Measurements from ENCODE around the gene PTEN.
"Not testable (repeated sequence)": the region's sequence is repeated elsewhere in the genome, so short reads cannot be mapped to it uniquely, and the experiment has no call there.

Gene PTEN

DNA sequence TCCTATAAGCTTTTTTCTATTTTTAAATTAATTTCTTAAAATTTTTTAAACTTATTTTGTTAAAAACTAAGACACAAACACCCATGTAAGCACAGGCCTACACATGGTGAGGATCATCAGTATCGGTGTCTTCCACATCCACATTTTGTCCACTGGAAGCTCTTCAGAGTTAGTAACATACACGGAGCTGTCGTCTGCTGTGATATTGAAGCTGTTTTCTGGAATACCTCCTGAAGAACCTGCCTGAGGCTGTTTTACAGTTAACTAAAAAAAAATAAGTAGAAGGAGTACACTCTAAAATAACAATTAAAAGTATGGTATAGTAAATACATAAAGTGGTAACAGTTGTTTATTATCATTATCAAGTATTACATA is 17.8 kb upstream of the PTEN start:
- DNase-seq (ENCODE audit: low read depth in 2 of 2) = no peak

DNA sequence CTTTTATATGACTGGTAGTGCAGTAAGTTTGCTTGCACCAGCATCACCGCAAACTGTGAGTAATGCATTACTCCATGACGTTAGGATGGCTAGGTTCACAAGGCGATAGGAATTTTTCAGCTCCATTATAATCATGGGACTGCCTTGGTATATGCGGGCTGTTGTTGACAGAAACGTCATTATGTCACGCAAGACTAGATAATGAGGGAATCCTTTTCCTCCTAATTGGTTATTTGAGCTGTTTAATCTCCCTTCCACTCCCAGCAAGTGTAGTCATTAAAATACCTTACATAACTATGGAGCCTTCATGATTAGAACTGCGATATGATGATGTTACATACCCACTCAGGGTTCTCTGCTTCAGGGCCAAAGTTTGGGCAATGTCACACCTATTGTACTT is 17.4 kb upstream of the PTEN start:
- DNase-seq (ENCODE audit: low read depth in 2 of 2) = no peak

DNA sequence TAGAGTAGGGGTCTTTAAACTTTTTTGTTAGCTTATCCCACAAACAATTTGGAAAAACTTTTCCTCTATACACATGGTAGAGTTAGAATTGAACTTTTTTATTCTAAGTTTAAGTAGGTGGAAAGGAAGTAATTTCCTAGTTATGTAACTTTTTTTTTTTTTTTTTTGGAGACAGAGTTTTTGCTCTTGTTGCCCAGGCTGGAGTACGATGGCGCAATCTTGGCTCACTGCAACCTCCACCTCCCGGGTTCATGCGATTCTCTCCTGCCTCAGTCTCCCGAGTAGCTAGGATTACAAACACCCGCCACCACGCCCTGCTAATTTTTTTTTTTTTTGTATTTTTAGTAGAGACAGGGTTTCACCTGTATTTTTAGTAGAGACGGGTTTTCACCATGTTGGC is 16.7 kb upstream of the PTEN start:
- DNase-seq (ENCODE audit: low read depth in 2 of 2) = not testable (repeated sequence)

DNA sequence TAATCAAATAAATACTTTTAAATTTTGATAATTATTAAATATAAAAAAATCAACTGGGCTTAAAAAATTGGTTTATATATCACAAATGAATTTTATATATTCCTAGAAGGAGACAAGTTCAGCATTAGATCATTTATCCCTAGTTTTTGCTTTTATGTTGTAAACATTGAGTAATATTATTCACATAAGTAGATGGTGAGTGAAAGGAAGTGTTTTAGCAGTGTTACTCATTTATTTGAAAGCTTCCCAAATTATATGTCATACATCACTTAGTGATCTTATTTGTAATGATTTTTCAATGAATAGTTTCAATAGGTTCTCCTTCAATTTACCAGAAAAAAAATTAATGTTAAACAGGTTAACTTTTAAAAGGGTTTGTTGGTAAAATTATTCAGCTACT is 15.9 kb upstream of the PTEN start:
- no peak for DNase-seq (ENCODE audit: low read depth in 2 of 2)

DNA sequence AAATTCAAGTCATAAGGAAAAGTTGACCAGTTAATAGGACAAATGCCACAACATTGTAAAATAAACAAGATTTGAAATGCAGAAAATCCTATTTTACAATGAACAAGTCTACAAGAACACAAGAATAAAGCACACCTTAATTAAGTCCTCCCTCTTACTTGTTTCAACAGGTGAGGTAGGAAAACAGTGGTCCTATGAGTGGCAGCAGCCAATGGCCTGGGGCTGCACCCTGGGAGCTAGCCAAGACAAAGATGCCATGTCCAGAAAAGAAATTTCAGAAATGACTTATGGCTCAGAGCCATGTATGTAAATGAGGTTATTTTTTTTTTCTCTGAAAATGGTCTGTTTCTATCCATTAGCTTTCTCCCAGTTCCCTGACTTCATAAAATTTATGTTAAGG is 14.4 kb upstream of the PTEN start:
- no peak for DNase-seq (ENCODE audit: low read depth in 2 of 2)

DNA sequence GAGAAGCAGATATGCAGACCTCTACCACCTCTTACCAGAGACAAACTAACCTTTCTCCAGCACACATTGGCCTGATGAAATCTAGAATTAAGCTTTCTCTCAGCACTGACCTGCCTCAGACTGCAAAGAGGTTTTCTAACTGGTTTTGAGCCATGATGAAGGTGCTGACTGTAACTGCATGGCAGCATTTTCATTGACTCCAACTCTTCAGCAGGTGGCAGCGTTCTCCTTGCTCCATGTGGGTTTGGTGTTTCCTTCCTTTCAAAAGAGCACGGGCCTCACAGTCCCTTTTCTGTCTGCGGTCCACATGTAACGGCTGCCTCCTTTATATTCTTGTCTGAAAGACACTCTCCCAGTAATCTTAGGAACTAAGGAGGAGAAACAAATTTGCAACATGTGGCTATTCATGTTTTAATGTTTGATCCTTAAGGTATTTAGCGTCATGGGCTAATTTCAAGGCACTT is 12.7 kb upstream of the PTEN start:
- DNase-seq (ENCODE audit: low read depth in 2 of 2) = peak in 1 of 2 donors; percentile 9

DNA sequence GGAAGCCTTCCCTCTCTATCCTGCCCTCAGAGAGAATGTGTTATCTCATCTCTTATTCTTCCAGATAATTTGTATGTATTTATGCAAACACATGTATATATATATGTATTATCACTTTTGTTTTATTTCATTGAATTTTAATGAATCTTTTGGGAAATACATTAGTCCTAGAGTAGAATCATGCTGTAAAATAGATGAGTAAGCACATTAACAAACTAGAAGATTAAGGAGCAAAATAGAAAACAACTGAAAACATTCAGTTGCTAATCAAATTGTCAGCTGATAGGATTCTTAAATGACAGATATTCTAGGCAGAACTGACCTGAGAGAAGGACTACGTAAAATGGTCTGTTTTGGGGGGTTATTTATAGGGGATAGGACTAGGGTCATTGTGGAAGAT is 11.3 kb upstream of the PTEN start:
- no peak for DNase-seq (ENCODE audit: low read depth in 2 of 2)

DNA sequence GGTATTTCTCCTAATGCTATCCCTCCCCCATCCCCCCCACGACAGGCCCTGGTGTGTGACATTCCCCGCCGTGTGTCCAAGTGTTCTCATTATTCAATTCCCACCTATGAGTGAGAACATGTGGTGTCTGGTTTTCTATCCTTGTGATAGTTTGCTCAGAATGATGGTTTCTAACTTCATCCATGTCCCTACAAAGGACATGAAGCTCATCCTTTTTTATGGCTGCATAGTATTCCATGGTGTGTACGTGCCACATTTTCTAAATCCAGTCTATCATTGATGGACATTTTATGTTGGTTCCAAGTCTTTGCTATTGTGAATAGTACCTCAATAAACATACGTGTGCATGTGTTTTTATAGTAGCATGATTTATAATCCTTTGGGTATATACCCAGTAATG is 8.2 kb upstream of the PTEN start:
- DNase-seq (ENCODE audit: low read depth in 2 of 2) = not testable (repeated sequence)

DNA sequence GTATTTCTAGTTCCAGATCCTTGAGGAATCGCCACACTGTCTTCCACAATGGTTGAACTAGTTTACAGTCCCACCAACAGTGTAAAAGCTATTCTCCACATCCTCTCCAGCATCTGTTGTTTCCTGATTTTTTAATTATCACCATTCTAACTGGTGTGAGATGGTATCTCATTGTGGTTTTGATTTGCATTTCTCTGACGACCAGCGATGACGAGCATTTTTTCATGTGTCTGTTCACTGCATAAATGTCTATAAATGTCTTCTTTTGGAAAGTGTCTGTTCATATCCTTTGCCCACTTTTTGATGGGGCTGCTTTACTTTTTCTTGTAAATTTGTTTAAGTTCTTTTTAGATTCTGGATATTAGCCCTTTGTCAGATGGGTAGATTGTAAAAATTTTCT is 7.8 kb upstream of the PTEN start:
- DNase-seq (ENCODE audit: low read depth in 2 of 2) = not testable (repeated sequence)

DNA sequence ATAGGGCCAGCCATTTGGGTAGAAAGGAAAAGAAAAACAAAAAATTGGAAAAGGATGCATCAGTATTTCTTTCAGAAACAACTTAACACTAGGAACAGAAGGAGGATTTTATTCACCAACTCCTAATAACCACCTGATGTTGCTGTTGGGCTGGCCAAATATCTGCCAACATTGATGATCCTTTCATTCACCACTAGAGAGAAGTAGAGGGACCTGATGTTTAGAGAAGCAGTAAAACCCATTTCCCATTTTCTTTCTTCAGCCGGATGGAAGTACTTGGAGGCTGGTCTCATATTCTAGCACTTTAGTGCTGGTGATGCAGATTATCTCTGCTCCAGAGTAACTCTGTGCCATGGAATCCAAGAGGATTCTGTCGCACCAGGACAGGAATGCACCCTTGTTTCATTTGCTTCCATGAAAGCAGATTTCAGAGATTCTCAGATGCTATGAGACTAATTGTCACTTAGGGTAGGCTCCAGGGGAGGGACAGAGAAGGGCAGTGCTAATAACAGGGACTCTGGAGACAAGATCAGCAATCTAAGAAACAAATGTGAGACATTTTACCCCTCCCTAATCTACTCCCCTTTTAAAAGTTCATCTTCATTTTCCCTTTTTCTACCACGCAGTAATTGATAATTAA is 3.1 kb upstream of the PTEN start:
- DNase-seq (ENCODE audit: low read depth in 2 of 2) = no peak

DNA sequence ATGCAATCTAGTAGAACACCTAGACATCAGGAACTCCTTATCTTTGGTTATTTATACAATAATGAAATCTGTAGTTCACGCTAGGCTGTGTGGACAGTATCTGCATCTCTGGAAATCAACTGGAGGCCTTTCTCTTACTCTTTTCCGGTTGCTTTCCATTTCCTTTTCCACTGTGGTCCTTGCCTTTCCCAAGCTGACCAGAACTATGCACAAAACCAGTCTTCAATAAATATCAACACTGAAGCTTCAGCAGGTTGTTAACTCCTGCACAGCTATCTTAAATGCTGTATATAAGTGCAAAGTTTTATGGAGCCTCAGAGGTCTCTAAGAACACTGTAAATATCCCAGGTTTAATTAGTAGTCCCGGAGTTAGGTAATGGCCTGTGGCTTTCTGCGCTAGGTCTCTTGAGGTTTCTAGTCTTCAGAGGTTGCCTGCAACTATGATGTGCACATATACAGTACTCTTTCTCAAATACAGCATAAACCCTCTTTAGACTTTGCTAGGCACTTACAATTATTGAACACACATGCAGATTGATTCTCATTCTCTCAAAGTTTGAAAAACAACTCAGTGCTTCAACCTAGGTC is 2.5 kb upstream of the PTEN start:
- no peak for DNase-seq (ENCODE audit: low read depth in 2 of 2)

DNA sequence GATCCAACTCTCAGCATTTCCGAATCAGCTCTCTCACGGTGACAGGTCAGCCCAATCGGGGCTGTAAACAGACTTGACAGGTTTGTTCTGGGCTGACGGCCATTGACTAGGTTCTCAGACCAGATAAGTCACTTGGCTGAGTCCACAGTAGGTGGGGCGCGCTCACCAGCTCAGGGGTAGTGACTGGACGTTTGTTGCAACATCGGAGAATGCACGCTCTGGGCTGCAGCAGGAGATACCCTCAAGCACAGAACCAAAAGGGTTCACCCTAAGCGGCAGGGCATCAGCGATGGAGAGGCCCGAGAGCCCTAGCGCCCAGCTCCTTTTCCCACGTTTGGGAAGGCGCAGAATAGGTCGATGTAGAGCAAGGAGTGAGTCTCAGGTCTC is 1.9 kb upstream of the PTEN start:
- DNase-seq (ENCODE audit: low read depth in 2 of 2) = peak in 1 of 2 donors; percentile 7

DNA sequence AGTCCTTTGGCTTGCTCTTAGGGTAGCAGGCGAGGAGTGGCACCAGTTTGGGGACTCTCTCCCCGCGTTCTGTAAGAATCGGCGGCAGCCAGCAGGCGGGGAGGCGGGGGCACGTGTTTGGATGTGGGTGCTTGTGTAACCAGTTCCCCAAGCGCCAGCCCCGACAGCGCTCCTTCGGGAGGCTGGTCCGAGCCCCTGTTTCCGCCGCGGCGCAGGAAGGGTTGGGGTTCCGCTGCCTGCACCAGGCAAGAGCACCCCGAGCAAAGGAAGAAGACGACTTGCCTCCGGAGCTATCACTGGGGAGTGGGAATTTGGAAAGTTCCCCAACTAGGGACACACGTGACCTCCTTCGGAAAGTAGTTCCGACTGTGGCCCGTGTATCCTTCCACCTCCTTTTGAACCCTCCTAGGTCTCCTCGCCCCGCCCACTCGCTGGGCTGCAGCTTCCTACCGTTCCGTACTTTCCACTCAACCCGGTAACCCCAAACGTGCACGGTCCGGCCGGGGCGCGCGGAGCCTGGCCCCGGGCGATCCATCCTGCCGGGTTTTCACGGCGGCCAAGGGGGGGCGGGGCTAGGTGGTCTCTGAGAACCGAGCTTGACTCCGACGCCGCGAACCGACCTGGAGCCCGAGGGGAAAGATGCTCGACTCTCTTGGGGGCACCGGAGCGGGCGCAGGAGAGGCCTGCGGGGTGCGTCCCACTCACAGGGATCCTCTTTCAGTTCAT is 1.3 kb upstream of the PTEN start:
- peak; percentile 91 to 92 for DNase-seq (ENCODE audit: low read depth in 2 of 2)

DNA sequence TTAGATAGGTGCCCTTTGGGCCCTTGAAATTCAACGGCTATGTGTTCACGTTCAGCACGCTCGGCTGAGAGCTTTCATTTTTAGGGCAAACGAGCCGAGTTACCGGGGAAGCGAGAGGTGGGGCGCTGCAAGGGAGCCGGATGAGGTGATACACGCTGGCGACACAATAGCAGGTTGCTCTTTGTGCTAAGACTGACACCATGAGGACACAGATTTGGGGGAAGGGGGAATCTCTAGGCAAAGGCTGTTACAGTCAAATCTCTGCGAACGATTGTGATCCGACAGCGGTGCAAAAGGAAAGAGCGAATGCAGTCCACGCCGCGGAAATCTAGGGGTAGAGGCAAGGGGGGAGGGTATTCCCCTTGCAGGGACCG is 759 bp upstream of the PTEN start:
- peak; percentile 56 to 59 for DNase-seq (ENCODE audit: low read depth in 2 of 2)

DNA sequence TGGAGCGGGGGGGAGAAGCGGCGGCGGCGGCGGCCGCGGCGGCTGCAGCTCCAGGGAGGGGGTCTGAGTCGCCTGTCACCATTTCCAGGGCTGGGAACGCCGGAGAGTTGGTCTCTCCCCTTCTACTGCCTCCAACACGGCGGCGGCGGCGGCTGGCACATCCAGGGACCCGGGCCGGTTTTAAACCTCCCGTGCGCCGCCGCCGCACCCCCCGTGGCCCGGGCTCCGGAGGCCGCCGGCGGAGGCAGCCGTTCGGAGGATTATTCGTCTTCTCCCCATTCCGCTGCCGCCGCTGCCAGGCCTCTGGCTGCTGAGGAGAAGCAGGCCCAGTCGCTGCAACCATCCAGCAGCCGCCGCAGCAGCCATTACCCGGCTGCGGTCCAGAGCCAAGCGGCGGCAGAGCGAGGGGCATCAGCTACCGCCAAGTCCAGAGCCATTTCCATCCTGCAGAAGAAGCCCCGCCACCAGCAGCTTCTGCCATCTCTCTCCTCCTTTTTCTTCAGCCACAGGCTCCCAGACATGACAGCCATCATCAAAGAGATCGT is 598 bp downstream of the PTEN start:
- DNase-seq (ENCODE audit: low read depth in 2 of 2) = peak in 1 of 2 donors; percentile 6

DNA sequence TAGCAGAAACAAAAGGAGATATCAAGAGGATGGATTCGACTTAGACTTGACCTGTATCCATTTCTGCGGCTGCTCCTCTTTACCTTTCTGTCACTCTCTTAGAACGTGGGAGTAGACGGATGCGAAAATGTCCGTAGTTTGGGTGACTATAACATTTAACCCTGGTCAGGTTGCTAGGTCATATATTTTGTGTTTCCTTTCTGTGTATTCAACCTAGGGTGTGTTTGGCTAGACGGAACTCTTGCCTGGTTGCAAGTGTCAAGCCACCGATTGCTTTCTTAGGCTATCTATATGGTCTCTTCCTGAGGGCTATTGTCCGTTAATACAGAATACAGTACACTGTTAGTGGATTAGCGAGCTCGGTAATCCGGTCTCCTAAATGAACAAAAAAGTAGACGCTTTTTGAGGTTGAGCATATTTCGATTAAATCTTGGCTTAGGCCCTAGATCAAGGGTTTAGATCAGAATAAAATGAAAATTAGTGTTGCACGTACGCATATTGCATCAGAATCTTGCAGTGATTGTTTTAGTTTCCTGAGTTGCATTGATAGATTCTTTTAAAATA is 1.2 kb downstream of the PTEN start:
- no peak for DNase-seq (ENCODE audit: low read depth in 2 of 2)

DNA sequence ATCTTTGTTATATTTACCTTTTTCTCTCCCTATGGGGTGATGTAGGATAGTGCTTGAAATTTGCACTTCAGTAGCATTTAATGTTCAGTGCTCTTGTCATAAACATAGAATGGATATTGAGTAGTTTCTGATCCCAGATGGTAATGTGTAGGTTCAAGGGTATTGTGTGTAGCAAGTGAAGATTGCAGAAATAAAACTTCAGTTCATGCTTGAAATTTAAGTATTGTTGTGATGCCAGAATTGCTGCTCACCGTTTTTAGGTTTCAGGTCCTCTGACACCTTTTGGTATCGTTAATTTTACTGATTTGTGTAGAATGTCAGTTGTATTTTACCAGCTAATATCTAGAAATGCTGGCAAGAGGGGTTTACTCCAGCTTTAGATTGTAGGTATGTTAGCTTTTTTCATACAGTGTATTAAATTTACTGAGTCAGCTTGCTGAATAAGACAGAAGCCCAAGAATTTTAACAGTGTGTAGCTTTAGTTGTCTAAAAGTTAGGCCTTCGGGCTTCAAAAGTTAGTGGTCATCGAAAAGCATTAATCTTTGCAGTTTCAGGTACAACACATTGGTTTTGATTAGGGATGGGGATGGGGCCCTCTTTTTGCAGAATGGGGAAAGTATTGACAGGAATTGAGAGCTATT is 1.9 kb downstream of the PTEN start:
- no peak for DNase-seq (ENCODE audit: low read depth in 2 of 2)

DNA sequence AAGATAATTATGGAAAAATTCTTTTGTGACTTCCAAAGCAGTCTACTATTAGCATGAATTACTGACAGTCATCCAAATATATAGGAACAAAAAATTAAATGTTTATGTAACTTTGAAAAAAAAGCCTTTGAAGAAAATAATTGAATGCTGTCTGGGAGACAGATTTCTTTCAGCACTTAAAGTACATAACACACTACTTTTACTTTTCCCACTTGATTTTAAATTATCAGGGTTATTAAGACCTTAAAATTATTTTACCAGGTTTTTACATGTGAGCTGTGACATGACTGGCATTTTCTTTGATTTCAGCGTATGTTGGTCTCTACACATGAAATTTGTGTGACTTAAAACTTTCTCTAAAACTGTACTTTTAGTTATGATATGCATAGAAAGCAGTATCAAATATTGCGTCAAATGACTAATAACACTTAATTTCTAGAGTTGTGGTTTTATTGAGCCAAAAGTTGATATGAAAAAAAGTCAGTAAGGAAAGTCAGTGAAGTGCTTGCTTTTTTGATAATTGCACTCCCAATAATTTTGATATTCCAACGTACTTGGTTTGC is 3.1 kb downstream of the PTEN start:
- no peak for DNase-seq (ENCODE audit: low read depth in 2 of 2)

DNA sequence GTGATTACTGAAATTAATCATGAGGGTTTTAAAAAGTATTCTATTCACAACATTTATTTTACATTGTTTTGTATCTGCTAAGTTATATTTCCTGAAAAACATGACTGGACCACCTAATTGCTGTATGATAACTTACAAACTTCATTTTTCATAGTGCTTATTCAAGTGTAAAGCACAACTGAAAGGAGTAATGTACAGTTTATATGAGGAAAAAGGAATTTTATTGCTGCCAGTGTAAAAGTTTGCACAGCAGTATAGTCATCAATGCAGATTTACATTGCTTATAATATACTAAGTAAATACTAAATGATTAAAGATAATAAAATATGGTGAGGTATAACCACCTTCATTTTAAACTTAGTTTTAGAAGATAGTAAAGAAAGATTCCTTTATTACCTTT is 4.0 kb downstream of the PTEN start:
- no peak for DNase-seq (ENCODE audit: low read depth in 2 of 2)

DNA sequence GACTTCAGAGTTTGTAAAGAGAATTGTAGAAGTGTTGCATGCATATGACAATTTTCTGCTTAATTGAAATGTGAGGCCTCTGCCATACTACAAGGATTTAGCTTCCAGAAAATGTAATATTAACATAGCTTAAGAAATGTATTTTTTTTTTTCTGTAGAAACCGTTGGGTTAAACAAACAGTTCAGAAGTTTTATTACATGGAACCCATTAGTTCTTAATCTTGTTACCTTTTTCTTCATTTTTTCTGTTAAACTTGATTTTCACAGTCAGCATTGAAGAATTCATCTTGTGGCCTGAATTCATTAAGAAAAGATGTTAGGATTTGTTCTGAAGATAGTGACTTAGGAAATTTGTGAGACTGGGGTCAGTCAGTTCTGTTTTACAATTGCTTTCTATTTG is 4.9 kb downstream of the PTEN start:
- no peak for DNase-seq (ENCODE audit: low read depth in 2 of 2)

DNA sequence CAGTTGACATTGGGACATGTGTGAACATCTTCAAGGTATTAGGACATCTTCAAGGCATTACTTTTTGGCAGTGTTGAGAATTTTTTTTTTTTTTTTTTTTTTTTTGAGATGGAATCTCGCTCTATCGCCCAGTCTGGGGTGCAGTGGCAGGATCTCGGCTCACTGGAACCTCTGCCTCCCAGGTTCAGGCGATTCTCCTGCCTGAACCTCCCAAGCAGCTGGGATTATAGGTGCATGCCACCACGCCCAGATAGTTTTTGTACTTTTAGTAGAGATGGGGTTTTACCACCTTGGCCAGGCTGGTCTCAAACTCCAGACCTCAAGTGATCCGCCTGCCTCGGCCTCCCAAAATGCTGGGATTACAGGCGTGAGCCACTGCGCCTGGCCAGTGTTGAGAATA is 5.7 kb downstream of the PTEN start:
- DNase-seq (ENCODE audit: low read depth in 2 of 2) = not testable (repeated sequence)
